Measurements from ENCODE around the gene BBS4. TPM values are rescaled to one million over a fixed set of nuclear protein-coding genes. Genes with fewer than 3 reads are reported as not detected.

Gene BBS4
- total RNA-seq, 1 donor from 2014 or later, result 17.7 TPM

Other genes with a start within 250 kb of the BBS4 start
- 291 TPM for gene ARIH1, start 211.9 kb upstream of the BBS4 start, total RNA-seq (ENCODE audit: unreplicated experiment)
- not detected for gene GOLGA6B, start 31.5 kb upstream of the BBS4 start, total RNA-seq (ENCODE audit: unreplicated experiment)
- gene HIGD2B, start within 50 bp of the BBS4 start, total RNA-seq (ENCODE audit: unreplicated experiment), result not detected
- gene ADPGK, start 97.6 kb downstream of the BBS4 start, total RNA-seq (ENCODE audit: unreplicated experiment), result 33.5 TPM